Measurements from ENCODE around the gene SIGLEC15. TPM values are rescaled to one million over a fixed set of nuclear protein-coding genes. Genes with fewer than 3 reads are reported as not detected.
"Not testable (repeated sequence)": the region's sequence is repeated elsewhere in the genome, so short reads cannot be mapped to it uniquely, and the experiment has no call there.

The SIGLEC15 gene
- total RNA-seq, 1 donor from 2014 or later: 0.20 TPM

GRCh38 chr18:45841765-45842442 is 16.4 kb downstream of the SIGLEC15 start:
- ATAC-seq (no peak), DNase-seq (ENCODE audit: low spot score) (no peak)

DNA sequence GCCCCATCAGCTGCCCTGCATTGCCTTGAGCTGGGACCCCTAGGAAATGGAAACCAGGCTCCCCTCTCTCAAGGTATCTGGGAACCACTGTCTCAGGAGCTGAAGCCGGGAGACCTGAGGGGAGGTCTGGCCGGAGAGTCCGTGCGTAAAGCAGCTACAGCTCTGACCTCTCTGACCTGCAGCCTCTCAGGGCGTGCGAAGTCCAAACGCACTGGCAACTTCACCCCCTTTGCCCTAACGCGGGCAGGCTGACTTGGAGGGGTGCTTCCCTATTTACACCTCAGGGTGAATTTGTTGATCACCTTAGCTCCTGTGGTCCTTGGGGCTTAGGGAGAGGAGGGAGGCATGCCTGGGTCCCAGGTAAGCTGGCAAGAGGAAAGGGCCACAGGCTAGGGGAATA is 17.5 kb downstream of the SIGLEC15 start:
- DNase-seq (ENCODE audit: low spot score) (no peak), ATAC-seq (no peak)

GRCh38 chr18:45844938-45845337 is 19.5 kb downstream of the SIGLEC15 start:
- ATAC-seq (no peak), DNase-seq (ENCODE audit: low spot score) (no peak)

DNA sequence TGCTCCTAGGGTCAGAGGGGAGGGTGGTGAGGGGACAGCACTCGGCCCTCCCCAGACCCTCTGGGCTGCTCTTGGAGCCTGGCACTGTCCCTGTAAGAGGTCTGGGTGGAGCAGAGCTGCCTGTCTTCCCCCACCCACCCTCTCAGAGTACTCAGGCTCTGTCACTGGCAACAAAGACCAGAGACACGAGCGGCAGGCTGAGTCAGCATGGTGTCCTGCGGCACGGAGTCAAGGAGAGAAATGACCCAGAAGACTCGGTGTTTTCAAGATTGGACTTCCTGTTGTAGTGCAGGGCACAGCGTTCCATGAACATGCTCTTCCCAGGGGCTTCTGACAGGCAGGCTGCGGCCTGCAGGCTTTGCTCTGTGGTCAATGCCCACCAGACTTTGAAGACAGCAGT is 19.9 kb downstream of the SIGLEC15 start:
- ATAC-seq (peak; percentile 38), DNase-seq (ENCODE audit: low spot score) (no peak)

DNA sequence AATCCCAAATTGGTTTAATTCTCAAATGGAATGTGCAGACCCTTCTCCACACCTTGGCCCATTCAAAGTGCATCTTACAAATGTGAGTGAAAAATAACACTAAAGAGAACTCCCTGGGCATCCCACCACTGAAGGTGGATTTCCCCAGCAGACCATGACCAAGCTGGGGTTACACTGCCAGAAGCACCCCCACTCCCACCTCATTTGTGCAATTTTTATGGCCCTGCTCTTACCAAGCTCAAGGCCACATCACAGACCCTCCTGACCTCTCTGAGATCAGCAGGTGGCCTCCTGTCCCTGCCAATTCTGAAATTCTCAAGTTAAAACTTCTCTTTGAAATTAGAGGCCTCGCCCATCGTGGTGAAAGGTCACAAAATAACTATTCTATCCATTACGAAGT is 21.6 kb downstream of the SIGLEC15 start:
- ATAC-seq: no peak
- no peak for DNase-seq (ENCODE audit: low spot score)

GRCh38 chr18:45848643-45849042 is 23.2 kb downstream of the SIGLEC15 start:
- DNase-seq (ENCODE audit: low spot score); ATAC-seq: not testable (repeated sequence)

- ATAC-seq (no peak), DNase-seq (ENCODE audit: low spot score) (no peak)
These were observed 24.1 kb downstream of the SIGLEC15 start for GRCh38 chr18:45849529-45849928.

DNA sequence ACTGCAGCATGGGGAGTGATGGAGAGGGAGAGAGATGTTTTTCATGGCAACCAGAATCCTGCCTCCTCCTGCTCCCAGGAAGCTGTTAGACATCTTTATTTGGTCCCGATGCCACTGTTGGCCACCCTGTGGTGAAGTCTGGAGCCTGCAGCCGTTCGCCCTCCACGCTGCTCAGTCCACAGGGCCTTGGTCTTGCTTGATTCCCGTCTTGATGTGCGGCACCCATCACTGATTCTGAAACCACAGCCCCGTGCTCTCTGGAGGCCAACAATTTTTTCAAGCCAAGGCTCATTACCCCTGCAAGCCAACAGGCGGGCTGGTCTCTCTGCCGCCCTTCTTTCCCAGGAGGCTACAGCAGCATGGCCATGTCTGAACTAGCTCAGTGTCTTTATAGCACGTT is 24.5 kb downstream of the SIGLEC15 start:
- DNase-seq (ENCODE audit: low spot score) (no peak), ATAC-seq (no peak)

GRCh38 chr18:45851161-45851925 is 25.9 kb downstream of the SIGLEC15 start:
- DNase-seq (ENCODE audit: low spot score) (no peak), ATAC-seq (peak; percentile 89)

DNA sequence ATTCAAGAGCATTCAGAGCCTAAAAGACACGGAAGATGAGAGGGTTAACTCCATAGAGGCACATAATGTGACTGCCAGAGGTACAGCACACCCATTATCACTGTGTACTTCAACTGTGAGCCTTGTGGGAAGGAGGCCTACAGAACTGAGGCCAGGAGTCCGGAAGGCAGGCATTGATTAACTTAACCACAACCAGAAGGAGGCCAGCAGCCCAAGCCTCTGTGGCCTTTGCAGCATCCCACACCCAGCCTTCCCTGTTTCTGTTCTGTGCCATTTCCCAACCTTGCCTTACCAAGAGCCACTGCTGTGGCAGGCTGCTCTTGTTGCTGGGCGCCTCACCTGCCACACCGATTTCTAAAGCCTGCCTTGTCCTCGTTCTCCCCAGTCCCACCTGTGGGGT is 27.2 kb downstream of the SIGLEC15 start:
- DNase-seq (ENCODE audit: low spot score) (no peak), ATAC-seq (no peak)

- ATAC-seq: no peak
- DNase-seq (ENCODE audit: low spot score): no peak
These were observed 28.6 kb downstream of the SIGLEC15 start for GRCh38 chr18:45854036-45854586.

- ATAC-seq (peak; percentile 43), DNase-seq (ENCODE audit: low spot score) (no peak)
These were observed 31.1 kb downstream of the SIGLEC15 start for GRCh38 chr18:45856531-45856930.

DNA sequence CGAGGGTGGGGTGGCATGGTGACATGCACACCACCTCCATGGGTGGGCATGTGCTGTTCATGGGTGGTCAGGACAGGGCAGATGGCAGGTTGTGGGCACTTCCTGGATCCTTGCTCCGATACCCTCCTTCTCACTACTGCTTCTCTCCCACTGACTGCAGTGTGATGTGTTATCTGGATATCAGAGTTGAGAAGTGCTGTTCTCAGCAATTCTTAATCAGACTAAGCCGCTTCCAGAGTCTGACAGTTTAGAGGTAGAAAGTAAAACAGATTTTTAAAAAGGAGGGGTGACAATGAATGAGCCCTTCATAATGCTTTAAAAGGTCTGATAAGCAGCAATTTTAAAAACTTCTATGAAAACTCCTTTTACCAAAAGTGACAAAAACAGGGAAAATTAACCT is 33.9 kb downstream of the SIGLEC15 start:
- DNase-seq (ENCODE audit: low spot score): no peak
- ATAC-seq: peak; percentile 29

GRCh38 chr18:45860492-45860891 is 35.0 kb downstream of the SIGLEC15 start:
- peak; percentile 66 for ATAC-seq

DNA sequence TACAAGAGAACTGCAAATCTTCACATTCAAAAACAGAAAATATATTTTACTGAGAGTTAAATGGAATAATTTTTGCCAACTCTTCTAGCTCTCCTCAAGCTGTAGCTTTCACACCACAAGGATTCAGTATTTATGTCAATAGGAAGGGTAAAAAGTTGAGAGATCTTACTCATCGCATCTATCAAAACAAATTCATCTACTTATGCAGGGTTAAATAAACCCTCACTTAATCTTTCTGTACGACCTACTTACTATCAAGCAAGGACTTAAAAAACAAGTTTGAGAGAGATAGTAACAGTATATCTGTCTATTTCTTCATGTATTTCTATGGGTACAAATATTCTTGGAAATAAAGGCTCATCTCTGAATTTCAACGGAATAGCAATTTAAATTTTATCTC is 35.5 kb downstream of the SIGLEC15 start:
- no peak for DNase-seq (ENCODE audit: low spot score)
- no peak for ATAC-seq

More at GRCh38 chr18:45860492-45860891, 35.0 kb downstream of the SIGLEC15 start:
- no peak for DNase-seq (ENCODE audit: low spot score)

GRCh38 chr18:45861926-45862325 is 36.5 kb downstream of the SIGLEC15 start:
- DNase-seq (ENCODE audit: low spot score): no peak
- ATAC-seq: no peak

DNA sequence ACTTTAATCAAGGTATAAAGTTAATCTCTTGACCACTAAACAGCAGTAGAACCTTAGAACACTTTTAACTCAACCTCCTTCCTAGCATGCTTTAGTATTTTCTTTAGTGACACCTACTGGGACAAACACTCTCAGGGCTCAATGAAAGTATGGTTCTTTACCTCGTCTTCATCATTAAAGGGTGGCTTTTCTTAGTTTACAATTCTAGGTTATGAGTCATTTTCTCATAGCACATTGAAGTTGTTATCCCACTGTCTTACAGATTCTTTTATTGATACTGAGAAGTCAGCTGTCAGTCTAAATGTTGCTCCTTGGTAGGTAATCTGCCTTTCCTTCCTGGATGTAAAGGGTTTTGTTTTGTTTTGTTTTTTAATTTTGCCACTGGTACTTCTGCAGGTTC is 38.0 kb downstream of the SIGLEC15 start:
- ATAC-seq: no peak
- no peak for DNase-seq (ENCODE audit: low spot score)

DNA sequence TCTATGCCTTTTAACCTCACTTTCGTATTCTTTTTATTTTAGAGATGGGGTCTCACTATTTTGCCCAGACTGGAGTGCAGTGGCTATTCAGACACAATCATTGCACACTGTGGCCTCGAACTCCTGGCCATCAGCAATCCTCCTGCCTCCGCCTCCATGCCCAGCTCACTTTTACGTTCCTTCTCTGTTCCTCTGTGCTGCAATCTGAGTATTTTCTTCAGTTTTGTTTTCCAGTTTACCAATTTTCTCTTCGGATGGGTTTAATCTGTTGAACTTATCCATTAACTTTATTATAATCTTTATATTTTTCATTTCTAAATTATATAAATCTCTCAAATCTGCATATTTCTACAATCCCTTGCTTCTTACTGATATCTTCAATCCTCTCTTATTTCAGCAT is 38.6 kb downstream of the SIGLEC15 start:
- ATAC-seq (no peak), DNase-seq (ENCODE audit: low spot score) (no peak)

DNA sequence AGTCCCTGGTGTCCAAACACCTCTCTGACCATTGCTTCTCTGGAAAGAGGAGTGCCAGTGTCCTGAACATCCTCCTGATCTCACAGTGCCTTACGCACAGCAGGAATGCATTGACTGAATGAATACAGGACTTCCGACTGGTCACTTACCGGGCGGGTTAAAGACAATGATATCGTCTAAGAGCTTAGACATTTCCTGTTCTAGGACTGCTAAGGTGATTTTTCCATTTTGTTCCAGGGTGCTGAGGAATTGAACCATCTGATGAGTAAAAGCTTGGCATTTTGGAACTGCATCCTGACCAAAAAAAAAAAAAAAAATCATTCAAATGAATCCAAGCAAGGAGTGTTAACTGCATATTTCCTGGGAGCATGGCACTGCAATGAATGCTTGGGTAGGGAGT is 40.0 kb downstream of the SIGLEC15 start:
- DNase-seq (ENCODE audit: low spot score) (no peak), ATAC-seq (no peak)

DNA sequence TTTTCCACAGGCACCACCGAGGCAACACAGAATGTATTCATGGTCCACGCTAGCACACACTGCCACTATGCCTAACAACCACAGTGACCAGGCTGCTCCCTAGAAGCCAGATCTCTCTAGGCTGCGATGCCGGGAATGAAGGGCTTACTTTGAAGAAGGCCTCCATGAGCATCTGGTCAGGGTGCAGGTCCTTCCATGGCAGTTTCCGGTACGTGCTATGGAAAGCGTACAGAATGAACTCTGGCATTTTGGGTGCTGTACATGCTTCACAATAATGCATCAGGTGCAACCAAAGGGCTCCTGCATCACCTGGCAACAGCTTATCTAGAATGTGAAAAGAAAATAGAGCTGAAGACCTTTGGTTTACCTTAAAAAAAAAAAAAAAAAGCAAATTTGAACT is 44.9 kb downstream of the SIGLEC15 start:
- no peak for DNase-seq (ENCODE audit: low spot score)
- no peak for ATAC-seq

DNA sequence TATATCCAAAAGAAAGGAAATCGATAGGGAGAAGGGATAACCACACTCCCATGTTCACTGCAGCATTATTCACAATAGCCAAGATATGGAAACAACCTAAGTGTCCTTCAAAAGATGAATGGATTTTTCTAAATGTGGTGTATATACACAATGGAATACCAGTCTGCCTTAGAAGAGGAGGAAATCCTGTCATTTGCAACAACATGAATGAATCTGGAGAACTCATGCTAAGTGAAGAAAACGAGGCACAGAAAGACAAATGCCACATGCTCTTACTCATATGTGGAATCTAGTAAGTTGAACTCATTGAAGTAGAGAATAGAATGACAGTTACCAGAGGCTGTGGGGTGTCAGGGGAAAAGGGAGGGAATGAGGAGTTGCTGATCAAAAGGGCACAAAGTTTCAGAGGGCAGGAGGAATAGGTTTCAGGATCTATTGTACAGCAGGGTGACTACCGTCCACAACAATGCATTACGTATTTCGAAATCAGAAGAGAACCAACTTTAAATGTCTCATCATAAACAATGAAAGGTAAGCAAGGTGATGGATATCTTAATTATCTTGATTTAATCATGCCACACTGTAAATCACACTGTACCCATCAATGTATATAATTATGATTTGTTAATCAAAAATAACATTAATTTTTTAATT is 46.1 kb downstream of the SIGLEC15 start:
- ATAC-seq (no peak), DNase-seq (ENCODE audit: low spot score) (no peak)

All from left lobe of liver (tissue), 2 donors.